GM21423 (cell line): ENCODE measurements around the gene ZACN.

ENCODE experiments used
- ATAC-seq: cut with Tn5 transposase; IDR thresholded peaks from one replicate; pipeline ENCODE4 v1.9.1; 2021; ENCODE audit warnings: mild to moderate bottlenecking, moderate library complexity; ENCODE audit not compliant: unreplicated experiment

ZACN gene

GRCh38 chr17:76130473-76130872 lies 51.5 kb downstream of the ZACN start:
- no peak for ATAC-seq

- ATAC-seq: no peak
Observed at GRCh38 chr17:76131051-76131691, 52.2 kb downstream of the ZACN start.

GRCh38 chr17:76131692-76132573 lies 53.0 kb downstream of the ZACN start:
- ATAC-seq: no peak
